Measurements from ENCODE around the gene CCNY.

The CCNY gene

DNA sequence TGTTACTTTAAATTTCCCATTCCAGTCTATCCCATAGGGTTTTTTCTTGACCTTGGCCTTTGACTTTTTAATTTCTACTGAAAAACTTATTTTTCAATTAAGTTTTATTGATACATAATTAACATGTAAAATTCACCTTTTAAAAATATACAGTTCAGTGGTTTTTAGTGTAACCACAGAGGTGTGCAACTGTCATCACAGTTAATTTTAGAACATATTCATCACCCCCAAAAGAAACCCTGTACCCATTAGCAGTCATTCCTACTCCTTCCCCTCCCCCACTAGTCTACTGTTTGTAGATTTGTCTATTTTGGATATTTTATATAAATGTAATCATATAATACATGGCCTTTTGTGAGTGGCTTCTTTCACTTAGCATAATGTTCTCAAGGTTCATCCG, 172.3 kb downstream of the CCNY start:
- peaks cover 58% of the 10 kb centered on the region for H3K79me2 ChIP-seq (ENCODE audit: insufficient read depth, low read length)
- peaks cover 34% of the 10 kb centered on the region for H3K4me1 ChIP-seq (ENCODE audit: insufficient read depth, low read length, poor library complexity, severe bottlenecking)
- H3F3A ChIP-seq (ENCODE audit: low read depth), result no peaks in the 10 kb centered on the region
- H3K4me2 ChIP-seq (ENCODE audit: low read depth, low read length, poor library complexity, severe bottlenecking), result no peak overlapping the region
- H2AFZ ChIP-seq (ENCODE audit: low read length), result no peak overlapping the region
- no peak overlapping the region for H3K4me3 ChIP-seq (ENCODE audit: low read length, poor library complexity, severe bottlenecking)
- no peak for TF ChIP-seq EZH2phosphoT487 (IDR thresholded peaks at IDR 0.05; ENCODE audit: borderline replicate concordance)
- TF ChIP-seq, protein P1, sequence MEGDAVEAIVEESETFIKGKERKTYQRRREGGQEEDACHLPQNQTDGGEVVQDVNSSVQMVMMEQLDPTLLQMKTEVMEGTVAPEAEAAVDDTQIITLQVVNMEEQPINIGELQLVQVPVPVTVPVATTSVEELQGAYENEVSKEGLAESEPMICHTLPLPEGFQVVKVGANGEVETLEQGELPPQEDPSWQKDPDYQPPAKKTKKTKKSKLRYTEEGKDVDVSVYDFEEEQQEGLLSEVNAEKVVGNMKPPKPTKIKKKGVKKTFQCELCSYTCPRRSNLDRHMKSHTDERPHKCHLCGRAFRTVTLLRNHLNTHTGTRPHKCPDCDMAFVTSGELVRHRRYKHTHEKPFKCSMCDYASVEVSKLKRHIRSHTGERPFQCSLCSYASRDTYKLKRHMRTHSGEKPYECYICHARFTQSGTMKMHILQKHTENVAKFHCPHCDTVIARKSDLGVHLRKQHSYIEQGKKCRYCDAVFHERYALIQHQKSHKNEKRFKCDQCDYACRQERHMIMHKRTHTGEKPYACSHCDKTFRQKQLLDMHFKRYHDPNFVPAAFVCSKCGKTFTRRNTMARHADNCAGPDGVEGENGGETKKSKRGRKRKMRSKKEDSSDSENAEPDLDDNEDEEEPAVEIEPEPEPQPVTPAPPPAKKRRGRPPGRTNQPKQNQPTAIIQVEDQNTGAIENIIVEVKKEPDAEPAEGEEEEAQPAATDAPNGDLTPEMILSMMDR (conservative IDR thresholded peaks at IDR 0.05; ENCODE audit: low read length), result no peak
- no peaks in the 10 kb centered on the region for H3K9me3 ChIP-seq (ENCODE audit: insufficient read depth, low read depth, low read length)
- H3K27me3 ChIP-seq (ENCODE audit: insufficient read depth, low read length, poor library complexity, severe bottlenecking), result no peaks in the 10 kb centered on the region
- peaks cover 9% of the 10 kb centered on the region; the same call in 1 of the 2 replicates for H3K36me3 ChIP-seq (ENCODE audit: insufficient read depth, low read length)
- peaks cover 9% of the 10 kb centered on the region for H4K20me1 ChIP-seq (ENCODE audit: insufficient read depth, low read length, poor library complexity, severe bottlenecking)
- no peak overlapping the region for H3K9ac ChIP-seq (ENCODE audit: low read depth, low read length, poor library complexity, severe bottlenecking)
- H3K9me2 ChIP-seq (replicated peaks; ENCODE audit: low read depth, low read length), result no peaks in the 10 kb centered on the region

DNA sequence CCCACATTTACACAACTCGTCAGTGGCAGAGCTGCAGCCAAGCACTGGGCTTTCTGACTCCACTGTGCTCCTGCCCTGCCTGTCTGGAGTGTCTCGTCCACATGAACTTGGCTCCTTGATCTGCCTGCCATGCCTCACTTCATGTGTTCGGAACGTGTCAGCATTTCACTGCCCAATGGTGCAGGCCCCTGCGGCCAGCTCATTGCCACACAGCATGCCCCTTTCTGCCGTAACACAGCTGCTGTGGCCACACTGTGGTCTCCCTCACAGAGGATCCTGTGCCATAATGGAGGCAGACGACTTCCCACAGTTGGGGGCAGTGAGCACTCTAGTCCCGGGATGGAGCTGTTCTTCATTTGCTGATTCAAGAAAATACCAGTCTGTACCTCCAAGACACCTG, 174.6 kb downstream of the CCNY start:
- Histone ChIP-seq H3K4me1 (ENCODE audit: insufficient read depth, low read length, poor library complexity, severe bottlenecking) (peaks cover 38% of the 10 kb centered on the region), H4K20me1 (ENCODE audit: insufficient read depth, low read length, poor library complexity, severe bottlenecking) (peaks cover 9% of the 10 kb centered on the region), H3K27me3 (ENCODE audit: insufficient read depth, low read length, poor library complexity, severe bottlenecking) (no peaks in the 10 kb centered on the region), H3F3A (ENCODE audit: low read depth) (no peaks in the 10 kb centered on the region), H3K79me2 (ENCODE audit: insufficient read depth, low read length) (peaks cover 57% of the 10 kb centered on the region), H3K9ac (ENCODE audit: low read depth, low read length, poor library complexity, severe bottlenecking) (no peak overlapping the region), H3K4me2 (ENCODE audit: low read depth, low read length, poor library complexity, severe bottlenecking) (no peak overlapping the region), H3K9me3 (ENCODE audit: insufficient read depth, low read depth, low read length) (no peaks in the 10 kb centered on the region), H3K9me2 (replicated peaks; ENCODE audit: low read depth, low read length) (no peaks in the 10 kb centered on the region), H2AFZ (ENCODE audit: low read length) (no peak overlapping the region), H3K4me3 (ENCODE audit: low read length, poor library complexity, severe bottlenecking) (no peak overlapping the region), H3K36me3 (ENCODE audit: insufficient read depth, low read length) (peaks cover 9% of the 10 kb centered on the region; the same call in 1 of the 2 replicates)
- no peak for TF ChIP-seq EZH2phosphoT487 (IDR thresholded peaks at IDR 0.05; ENCODE audit: borderline replicate concordance)
- TF ChIP-seq, protein P1 (conservative IDR thresholded peaks at IDR 0.05; ENCODE audit: low read length), result no peak

DNA sequence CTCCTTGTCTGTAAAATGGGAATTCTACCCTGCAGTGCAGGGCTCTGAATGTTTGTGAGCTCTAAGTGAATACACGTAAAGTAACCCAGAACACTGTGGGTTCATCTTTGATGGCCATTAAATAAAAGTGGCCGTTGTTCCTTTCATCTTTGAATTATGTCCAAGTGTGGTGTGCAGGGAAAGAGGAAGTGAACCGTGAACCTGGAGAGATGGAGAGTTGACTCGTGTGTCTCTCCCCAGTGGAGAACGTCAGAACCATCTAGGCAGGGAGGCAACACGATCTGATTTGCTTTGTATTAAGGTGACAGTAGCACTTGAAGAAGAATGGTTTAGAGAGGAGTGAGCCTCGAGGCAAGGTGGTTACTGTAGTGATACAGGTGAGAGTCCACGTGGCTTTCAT, 175.3 kb downstream of the CCNY start:
- peaks cover 9% of the 10 kb centered on the region for H4K20me1 ChIP-seq (ENCODE audit: insufficient read depth, low read length, poor library complexity, severe bottlenecking)
- H3K4me1 ChIP-seq (ENCODE audit: insufficient read depth, low read length, poor library complexity, severe bottlenecking), result peaks cover 37% of the 10 kb centered on the region
- H3K9me3 ChIP-seq (ENCODE audit: insufficient read depth, low read depth, low read length), result no peaks in the 10 kb centered on the region
- no peak overlapping the region for H3K4me3 ChIP-seq (ENCODE audit: low read length, poor library complexity, severe bottlenecking)
- TF ChIP-seq, protein P1 (conservative IDR thresholded peaks at IDR 0.05; ENCODE audit: low read length), result no peak
- TF ChIP-seq EZH2phosphoT487 (IDR thresholded peaks at IDR 0.05; ENCODE audit: borderline replicate concordance), result no peak
- H3K9ac ChIP-seq (ENCODE audit: low read depth, low read length, poor library complexity, severe bottlenecking), result no peak overlapping the region
- H3K4me2 ChIP-seq (ENCODE audit: low read depth, low read length, poor library complexity, severe bottlenecking), result no peak overlapping the region
- peaks cover 56% of the 10 kb centered on the region for H3K79me2 ChIP-seq (ENCODE audit: insufficient read depth, low read length)
- no peaks in the 10 kb centered on the region for H3K9me2 ChIP-seq (replicated peaks; ENCODE audit: low read depth, low read length)
- H3K36me3 ChIP-seq (ENCODE audit: insufficient read depth, low read length), result peaks cover 9% of the 10 kb centered on the region; the same call in 1 of the 2 replicates
- H2AFZ ChIP-seq (ENCODE audit: low read length), result no peak overlapping the region
- H3F3A ChIP-seq (ENCODE audit: low read depth), result no peaks in the 10 kb centered on the region
- no peaks in the 10 kb centered on the region for H3K27me3 ChIP-seq (ENCODE audit: insufficient read depth, low read length, poor library complexity, severe bottlenecking)

Measured in Loucy (cell line).